Uterus (tissue), 4 donors: ENCODE results near the gene C19orf38. TPM values are rescaled to one million over a fixed set of nuclear protein-coding genes. Genes with fewer than 3 reads are reported as not detected.
"Not testable (repeated sequence)": the region's sequence is repeated elsewhere in the genome, so short reads cannot be mapped to it uniquely, and the experiment has no call there.

Source experiments
- DNase-seq, 2 donors: peaks; one replicate each; pipeline ENCODE4 v3.0.0-alpha.2; 2019 to 2020
- H3K27ac ChIP-seq, 2 donors: fragments of 200-600 bp; sonication (generic); 1 replicate in 1 of 2; 2 replicates in 1 of 2; pipeline ENCODE4 v1.5.1; 2016 to 2018
- H3K27me3 ChIP-seq, 2 donors: fragments of 200-600 bp; sonication (generic); one replicate each; pipeline ENCODE4 v1.5.1; 2018 to 2019; ENCODE audit warnings: control low read depth in 1 of 2
- H3K36me3 ChIP-seq, 2 donors: fragments of 200-600 bp; sonication (generic); one replicate each; pipeline ENCODE4 v1.5.1; 2019; ENCODE audit warnings: control low read depth in 1 of 2
- H3K4me1 ChIP-seq, 2 donors: fragments of 200-600 bp; sonication (generic); one replicate each; pipeline ENCODE4 v1.5.1; 2018 to 2019; ENCODE audit warnings: control low read depth in 1 of 2
- H3K4me3 ChIP-seq, 2 donors: fragments of 200-600 bp; sonication (generic); 1 replicate in 1 of 2; 2 replicates in 1 of 2; pipeline ENCODE4 v1.5.1; 2018 to 2019; ENCODE audit warnings: mild to moderate bottlenecking in 1 of 2
- H3K9me3 ChIP-seq, 2 donors: fragments of 200-600 bp; sonication (generic); one replicate each; pipeline ENCODE4 v1.5.1; 2019; ENCODE audit warnings: control low read depth in 1 of 2
- POLR2A ChIP-seq, 2 donors: fragments of 450-650 bp; IDR thresholded peaks; one replicate each; pipeline ENCODE4 v1.6.1; 2016; ENCODE audit warnings: antibody characterized with exemption in 2 of 2, mild to moderate bottlenecking in 1 of 2, moderate library complexity in 1 of 2
- intact Hi-C: fragments of 100-400 bp; cut with DNase I; formaldehyde crosslinking; loops from one replicate; pipeline ENCODE4 v1.15.1; 2023; ENCODE audit warnings: low total_unique reads
- total RNA-seq, 4 donors: library from RNA; depleted of rRNA in 3 of 4; stranded (reverse); fragments of >200 nt in 3 of 4; gene quantifications; one replicate each; pipeline versions ENCODE4 v1.1.0 to v1.2.4, GENCODE V29; 2014 to 2023
- TF ChIP-seq, protein P1 (sequence below), 4 experiments: fragments of 200-600 bp in 2 of 4; fragments of 450-650 bp in 2 of 4; sonication (generic) in 2 of 4; IDR thresholded peaks; one replicate each; pipeline ENCODE4 v1.5.1; 2016 to 2019; ENCODE audit warnings: antibody characterized with exemption in 4 of 4, mild to moderate bottlenecking in 2 of 4, moderate library complexity in 1 of 4
- donor health status: DM: yes; HTN: yes; CAD: no.

C19orf38 gene
- total RNA-seq, 4 donors from 2014 or later = 2.7 to 25.9 TPM; not detected in 2

DNA sequence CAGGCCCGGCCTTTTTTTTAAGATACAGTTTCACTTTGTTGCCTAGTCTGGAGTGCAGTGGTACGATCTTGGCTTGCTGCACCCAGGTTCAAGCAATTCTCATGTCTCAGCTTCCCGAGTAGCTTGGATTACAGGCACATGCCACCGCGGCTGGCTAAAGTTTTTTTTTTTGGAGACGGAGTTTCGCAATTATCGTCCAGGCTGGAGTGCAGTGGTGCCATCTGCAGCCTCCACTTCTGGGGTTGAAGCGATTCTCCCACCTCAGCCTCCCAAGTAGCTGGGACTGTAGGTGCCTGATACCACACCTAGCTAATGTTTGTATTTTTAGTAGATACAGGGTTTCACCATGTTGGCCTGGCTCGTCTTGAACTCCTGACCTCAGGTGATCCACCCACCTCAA is 18.3 kb downstream of the C19orf38 start:
- Histone ChIP-seq H3K9me3 (no peaks in the 10 kb centered on the region), H3K4me1 (no peaks in the 10 kb centered on the region), H3K4me3 (no peak overlapping the region), H3K27me3 (no peaks in the 10 kb centered on the region), H3K36me3 (no peaks in the 10 kb centered on the region), H3K27ac (no peak overlapping the region)
- no peak for DNase-seq
- intact Hi-C loops = loop anchor here (10.0 kb wide), 1 partner anchor 152 kb away; the partner anchor contains the start of gene DNM2
- TF ChIP-seq, protein P1, sequence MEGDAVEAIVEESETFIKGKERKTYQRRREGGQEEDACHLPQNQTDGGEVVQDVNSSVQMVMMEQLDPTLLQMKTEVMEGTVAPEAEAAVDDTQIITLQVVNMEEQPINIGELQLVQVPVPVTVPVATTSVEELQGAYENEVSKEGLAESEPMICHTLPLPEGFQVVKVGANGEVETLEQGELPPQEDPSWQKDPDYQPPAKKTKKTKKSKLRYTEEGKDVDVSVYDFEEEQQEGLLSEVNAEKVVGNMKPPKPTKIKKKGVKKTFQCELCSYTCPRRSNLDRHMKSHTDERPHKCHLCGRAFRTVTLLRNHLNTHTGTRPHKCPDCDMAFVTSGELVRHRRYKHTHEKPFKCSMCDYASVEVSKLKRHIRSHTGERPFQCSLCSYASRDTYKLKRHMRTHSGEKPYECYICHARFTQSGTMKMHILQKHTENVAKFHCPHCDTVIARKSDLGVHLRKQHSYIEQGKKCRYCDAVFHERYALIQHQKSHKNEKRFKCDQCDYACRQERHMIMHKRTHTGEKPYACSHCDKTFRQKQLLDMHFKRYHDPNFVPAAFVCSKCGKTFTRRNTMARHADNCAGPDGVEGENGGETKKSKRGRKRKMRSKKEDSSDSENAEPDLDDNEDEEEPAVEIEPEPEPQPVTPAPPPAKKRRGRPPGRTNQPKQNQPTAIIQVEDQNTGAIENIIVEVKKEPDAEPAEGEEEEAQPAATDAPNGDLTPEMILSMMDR (IDR thresholded peaks at IDR 0.05) = no peak
- no peak for TF ChIP-seq POLR2A (IDR thresholded peaks at IDR 0.05)

DNA sequence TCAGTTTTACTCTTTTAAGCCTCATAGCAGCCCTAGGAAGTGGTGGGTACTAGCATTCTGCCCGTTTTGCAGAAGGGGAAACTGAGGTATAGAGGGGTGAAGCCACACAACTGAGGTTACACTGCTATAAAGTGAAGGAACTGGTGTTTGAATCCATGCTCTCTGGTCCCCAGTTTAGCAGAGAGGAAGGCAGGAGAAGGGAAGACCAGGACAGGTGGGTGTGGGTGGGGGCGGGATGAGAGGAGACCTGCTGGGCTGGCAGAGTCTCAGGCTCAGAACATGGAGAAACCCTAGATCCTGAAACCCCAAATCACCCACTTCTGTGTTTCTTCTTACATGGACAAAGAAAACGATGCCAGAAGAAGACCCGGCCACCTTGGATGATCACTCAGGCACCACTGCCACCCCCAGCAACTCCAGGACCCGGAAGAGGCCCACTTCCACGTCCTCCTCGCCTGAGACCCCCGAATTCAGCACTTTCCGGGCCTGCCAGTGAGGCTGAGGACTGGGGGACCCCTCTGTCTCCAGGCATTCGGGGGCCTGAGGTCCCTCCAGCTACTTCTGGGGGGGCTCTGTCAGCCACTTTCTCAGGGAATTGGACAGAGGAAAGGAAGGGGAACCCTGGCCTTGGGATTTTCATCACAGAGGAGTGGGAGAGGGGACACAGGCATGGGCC is 20.8 kb downstream of the C19orf38 start:
- no peak overlapping the region for H3K27ac ChIP-seq
- DNase-seq = no peak
- H3K36me3 ChIP-seq = no peaks in the 10 kb centered on the region
- TF ChIP-seq, protein P1 (IDR thresholded peaks at IDR 0.05) = no peak
- no peak for TF ChIP-seq POLR2A (IDR thresholded peaks at IDR 0.05)
- H3K4me1 ChIP-seq = peaks cover 0 to 6% of the 10 kb centered on the region in 2 donors
- no peak overlapping the region for H3K4me3 ChIP-seq
- intact Hi-C loops = loop anchor here (10.0 kb wide), 1 partner anchor 154 kb away; the partner anchor contains the start of gene DNM2
- no peaks in the 10 kb centered on the region for H3K9me3 ChIP-seq
- H3K27me3 ChIP-seq = no peaks in the 10 kb centered on the region

DNA sequence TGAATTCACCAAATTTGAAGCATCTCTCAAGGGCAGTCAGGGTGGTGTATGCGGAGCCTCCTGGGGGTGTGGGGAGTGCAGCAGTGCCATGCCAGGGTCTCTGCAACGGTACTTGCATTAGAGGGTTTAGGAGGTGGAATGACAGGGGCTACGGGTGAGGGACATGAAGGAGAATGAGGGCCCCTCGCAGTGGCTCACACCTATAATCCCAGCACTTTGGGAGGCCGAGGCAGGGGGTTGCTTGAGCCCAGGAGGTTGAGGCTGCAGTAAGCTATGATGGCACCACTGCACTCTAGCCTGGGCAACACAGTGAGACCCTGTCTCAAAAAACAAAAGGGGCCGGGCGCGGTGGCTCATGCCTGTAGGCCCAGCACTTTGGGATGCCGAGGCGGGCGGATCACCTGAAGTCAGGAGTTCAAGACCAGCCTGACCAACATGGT is 21.7 kb downstream of the C19orf38 start:
- not testable (repeated sequence) for H3K27me3 ChIP-seq, H3K4me3 ChIP-seq, H3K36me3 ChIP-seq, H3K9me3 ChIP-seq, H3K4me1 ChIP-seq
- H3K27ac ChIP-seq = peak overlapping the region in 1 of 2 donors; percentile 89
- DNase-seq = peak; percentile 37 to 49
- intact Hi-C loops = loop anchor here (10.0 kb wide), 1 partner anchor 155 kb away; the partner anchor contains the start of gene DNM2

DNA sequence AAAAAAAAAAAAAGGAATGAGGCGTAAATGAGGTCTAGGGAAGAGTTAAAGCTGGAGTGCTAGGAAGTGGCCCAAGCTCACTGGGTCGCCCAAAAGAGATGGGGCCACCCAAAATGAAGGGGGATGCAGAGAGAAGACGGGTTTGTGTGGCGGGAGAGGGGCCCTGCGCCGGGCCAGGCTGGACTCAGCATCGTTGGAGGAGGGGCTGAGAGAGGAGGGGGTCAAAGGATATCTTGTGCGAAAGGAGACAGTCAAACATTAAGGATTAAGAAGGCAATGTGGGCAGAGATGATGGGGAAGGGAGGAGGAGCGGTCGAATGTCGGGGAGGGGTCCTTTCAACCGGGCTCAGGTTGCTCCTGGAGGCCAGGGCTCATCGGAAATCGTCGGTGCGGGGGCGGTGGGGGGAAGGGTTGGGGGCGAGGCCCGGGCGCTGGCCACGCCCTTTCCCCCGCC is 22.3 kb downstream of the C19orf38 start:
- DNase-seq = no peak
- Histone ChIP-seq H3K36me3 (no peaks in the 10 kb centered on the region), H3K9me3 (no peaks in the 10 kb centered on the region), H3K27ac (peak overlapping the region; percentile 89 to 90), H3K4me3 (peak overlapping the region; percentile 43 to 48), H3K27me3 (no peaks in the 10 kb centered on the region), H3K4me1 (peaks cover 0 to 6% of the 10 kb centered on the region in 2 donors)
- intact Hi-C loops = no loop called here
- TF ChIP-seq, protein P1 (IDR thresholded peaks at IDR 0.05) = no peak
- no peak for TF ChIP-seq POLR2A (IDR thresholded peaks at IDR 0.05)

DNA sequence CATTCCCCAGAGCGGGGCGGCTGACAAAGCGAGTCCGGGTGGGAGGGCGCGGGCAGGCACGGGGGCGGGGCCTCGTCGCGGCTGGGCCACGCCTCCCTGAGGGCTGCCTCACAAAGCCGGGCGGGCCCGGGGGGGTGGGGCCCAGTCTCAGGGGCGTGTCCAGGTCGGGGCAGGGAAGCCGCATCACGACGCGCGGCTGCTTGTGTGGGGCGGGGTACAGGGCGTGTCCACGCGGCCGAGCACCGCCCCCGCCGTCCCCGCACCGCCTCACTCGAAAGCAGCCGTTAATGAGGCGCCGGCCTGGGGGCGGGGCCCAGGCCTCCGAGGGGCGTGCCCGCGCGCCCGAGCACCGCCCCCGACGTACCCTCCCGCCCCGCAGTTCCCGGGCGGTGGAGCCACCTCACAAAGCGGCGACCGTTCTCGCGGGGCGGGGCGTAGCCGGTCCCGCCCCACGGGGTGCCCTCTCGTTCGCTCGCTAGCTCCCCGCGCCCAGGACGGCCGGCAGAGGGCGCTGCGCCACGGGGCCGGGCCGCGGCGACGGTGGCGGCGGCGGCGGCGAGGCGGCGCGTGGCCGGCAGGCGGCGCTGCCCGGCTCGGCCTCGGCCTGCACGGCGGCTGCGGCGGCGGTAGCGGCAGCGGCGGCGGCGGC is 22.9 kb downstream of the C19orf38 start, which contains the start of gene CARM1:
Gene CARM1 (plus strand): TSS at position 599 of the 649 bp plus-strand sequence. CDS start 150 bp downstream, outside the sequence.
- Histone ChIP-seq H3K27ac (peak within 1 kb of the TSS; percentile 89 to 90), H3K27me3 (no peaks in the 10 kb centered on the region), H3K9me3 (no peaks in the 10 kb centered on the region), H3K4me3 (peak within 1 kb of the TSS; percentile 66 to 87), H3K36me3 (no peaks in the 10 kb centered on the region), H3K4me1 (peaks cover 0 to 6% of the 10 kb centered on the region in 2 donors)
- TF ChIP-seq, protein P1 (IDR thresholded peaks at IDR 0.05) = peak; percentile 30 to 99 (median 84)
- TF ChIP-seq POLR2A (IDR thresholded peaks at IDR 0.05) = no peak
- intact Hi-C loops = no loop called here
- DNase-seq = peak; percentile 99
